Astrocyte (in vitro differentiated cells and primary cell): ENCODE measurements around the gene JAGN1.

Source experiments
- EZH2 ChIP-seq: IDR thresholded peaks from 2 replicates; pipeline ENCODE4 v1.6.1; 2012; ENCODE audit warnings: mild to moderate bottlenecking, low read length, inconsistent platforms; ENCODE audit not compliant: insufficient read depth
- TF ChIP-seq, protein P1 (sequence below): IDR thresholded peaks from 2 replicates; pipeline ENCODE4 v1.5.1; 2011; ENCODE audit warnings: low read depth, mild to moderate bottlenecking, inconsistent platforms, low read length, moderate library complexity; ENCODE audit not compliant: insufficient read depth

DNA sequence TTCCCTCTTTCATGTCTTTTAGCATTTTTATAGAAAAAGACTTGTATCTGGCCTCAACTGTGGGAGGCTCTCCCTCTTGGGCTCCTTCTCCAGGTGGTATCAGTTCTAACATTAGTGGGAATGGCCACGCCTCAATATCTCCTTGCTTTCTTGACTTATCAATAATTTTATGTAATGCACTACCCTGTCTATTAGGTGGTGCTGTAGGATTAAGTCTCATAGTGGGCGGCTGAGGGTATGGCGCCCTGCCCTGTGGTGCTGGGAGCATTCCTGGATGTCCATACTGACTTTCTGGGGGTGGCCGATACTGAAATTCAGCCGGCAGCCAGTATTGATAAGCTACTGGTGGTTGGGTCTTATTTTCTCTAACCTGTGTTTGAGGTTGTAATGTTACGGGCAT lies 37.9 kb upstream of the JAGN1 start:
- TF ChIP-seq, protein P1, sequence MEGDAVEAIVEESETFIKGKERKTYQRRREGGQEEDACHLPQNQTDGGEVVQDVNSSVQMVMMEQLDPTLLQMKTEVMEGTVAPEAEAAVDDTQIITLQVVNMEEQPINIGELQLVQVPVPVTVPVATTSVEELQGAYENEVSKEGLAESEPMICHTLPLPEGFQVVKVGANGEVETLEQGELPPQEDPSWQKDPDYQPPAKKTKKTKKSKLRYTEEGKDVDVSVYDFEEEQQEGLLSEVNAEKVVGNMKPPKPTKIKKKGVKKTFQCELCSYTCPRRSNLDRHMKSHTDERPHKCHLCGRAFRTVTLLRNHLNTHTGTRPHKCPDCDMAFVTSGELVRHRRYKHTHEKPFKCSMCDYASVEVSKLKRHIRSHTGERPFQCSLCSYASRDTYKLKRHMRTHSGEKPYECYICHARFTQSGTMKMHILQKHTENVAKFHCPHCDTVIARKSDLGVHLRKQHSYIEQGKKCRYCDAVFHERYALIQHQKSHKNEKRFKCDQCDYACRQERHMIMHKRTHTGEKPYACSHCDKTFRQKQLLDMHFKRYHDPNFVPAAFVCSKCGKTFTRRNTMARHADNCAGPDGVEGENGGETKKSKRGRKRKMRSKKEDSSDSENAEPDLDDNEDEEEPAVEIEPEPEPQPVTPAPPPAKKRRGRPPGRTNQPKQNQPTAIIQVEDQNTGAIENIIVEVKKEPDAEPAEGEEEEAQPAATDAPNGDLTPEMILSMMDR: no peak
- no peak for TF ChIP-seq EZH2
